ENCODE results near the gene ALAD.

The ALAD gene

DNA sequence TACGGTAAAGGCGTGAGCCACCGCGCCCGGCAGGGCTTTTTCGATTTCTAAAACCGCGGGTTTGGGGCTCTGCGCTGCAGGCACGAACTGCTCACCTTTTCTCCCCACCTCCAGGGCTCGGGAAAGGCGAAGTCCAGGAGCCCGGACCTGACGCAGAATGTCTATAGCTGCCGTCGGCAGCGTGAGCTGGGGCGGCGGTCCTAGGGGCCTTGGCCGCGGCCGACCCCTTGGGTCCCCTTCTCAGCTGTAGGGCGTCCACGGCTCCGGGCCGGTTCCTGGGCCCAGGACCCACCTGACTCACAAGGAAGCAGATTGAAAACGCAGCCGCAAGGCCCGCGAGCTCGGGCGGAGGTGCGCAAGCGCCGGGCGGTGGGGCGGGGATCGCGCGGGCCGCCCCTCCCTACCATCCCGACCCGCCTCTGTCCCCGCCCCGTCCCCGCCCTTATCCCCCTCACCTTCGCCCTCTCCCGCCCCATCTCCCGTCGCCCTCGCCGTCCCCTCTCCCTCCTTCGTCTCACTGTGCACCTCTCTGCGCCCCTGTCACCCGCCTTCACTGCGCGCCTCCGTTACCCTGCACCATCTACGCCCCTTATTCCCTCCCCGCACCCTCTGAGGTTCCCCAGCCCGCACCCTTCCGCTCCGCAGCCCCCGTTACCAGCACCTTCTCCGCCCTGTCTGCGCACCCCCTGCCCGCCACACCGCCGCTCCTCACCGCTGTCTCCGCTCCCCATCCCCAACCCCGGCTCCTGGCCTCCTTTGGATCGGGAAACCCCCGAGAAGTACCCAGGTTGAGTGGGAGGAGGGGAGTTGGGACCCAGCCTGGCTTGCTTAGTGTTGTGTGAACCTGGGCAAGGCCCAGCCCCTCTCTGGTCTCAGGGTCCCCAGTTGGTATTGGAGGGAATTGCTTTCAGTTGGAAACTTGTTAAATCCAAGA is 24.2 kb downstream of the ALAD start, which contains the start of gene HDHD3:
HDHD3 (minus strand) TSS at position 353 of the 934 bp plus-strand sequence. CDS start 2,632 bp downstream, outside the sequence.
- Histone ChIP-seq H3K27me3 (no peaks in the 10 kb centered on the region), H3K4me2 (peak within 1 kb of the TSS; percentile 82 to 92 (median 89)), H3K27ac (peak within 1 kb of the TSS; percentile 64 to 83 (median 77)), H3K9me3 (replicated peaks in 1 of 11) (no peaks in the 10 kb centered on the region), H4K20me1 (peaks cover 0 to 21% (median 0%) of the 10 kb centered on the region in 11 experiments; a peak in 5 of 22 replicates), H3K4me3 (peak within 1 kb of the TSS; percentile 81 to 92 (median 85)), H3K4me1 (peaks cover 15 to 28% (median 19%) of the 10 kb centered on the region in 10 experiments), H3K9ac (peak within 1 kb of the TSS; percentile 81 to 90 (median 87)), H3K36me3 (peaks cover 22 to 31% (median 28%) of the 10 kb centered on the region in 11 experiments)
- TF ChIP-seq Cebpa-rat (IDR thresholded peaks at IDR 0.05) = no peak

- Histone ChIP-seq H3K4me2 (peak overlapping the region; percentile 82 to 92 (median 88)), H3K4me1 (peaks cover 9 to 18% (median 13%) of the 10 kb centered on the region in 10 experiments; a peak in 19 of 20 replicates), H4K20me1 (peaks cover 0 to 21% (median 0%) of the 10 kb centered on the region in 11 experiments; a peak in 5 of 22 replicates), H3K9ac (peak overlapping the region in 8 of 11 experiments; percentile 13 to 90 (median 87); a peak in 8 of 22 replicates), H3K27ac (no peak overlapping the region), H3K9me3 (replicated peaks in 1 of 11) (no peaks in the 10 kb centered on the region), H3K36me3 (peaks cover 22 to 31% (median 28%) of the 10 kb centered on the region in 11 experiments), H3K27me3 (no peaks in the 10 kb centered on the region), H3K4me3 (peak overlapping the region; percentile 81 to 92 (median 85); a peak in 17 of 20 replicates)
- TF ChIP-seq Cebpa-rat (IDR thresholded peaks at IDR 0.05) = no peak
These were observed 25.7 kb downstream of the ALAD start for GRCh38 chr9:113375057-113376023.

DNA sequence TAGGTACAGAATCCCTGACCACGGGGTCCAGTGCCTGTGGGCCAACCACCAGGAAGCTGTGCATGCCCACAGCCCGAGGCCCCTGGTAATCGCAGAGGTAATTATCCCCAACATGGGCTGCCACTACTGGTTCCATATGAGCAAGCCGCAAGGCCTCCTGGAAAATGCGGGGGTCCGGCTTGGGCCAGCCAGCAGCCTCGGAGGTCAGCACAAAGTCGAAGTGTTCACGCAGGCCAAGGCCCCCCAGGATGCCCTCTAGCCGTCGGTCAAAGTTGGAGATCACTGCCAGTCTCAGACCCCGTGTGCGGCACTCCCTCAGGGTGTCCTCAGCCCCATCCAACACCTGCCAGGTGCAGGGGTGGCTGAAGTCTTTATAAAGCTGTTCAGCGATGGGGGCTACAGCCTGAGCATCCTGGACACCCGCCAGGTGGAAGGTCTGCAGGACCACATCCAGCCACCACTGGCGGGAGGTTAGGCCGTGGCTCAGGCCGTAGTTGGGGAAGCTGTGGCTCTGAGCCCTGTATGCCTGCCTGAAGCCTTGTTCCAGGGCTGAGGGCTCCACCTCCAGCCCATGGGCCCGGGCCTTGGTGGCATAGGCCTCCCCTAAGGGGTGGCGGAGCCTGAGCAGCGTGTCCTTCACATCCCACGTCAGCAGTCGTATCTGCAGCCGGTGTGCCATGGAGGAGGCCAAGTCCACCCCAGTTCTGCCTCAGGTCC is 27.2 kb downstream of the ALAD start:
- H3K9me3 ChIP-seq (replicated peaks in 1 of 11) = no peaks in the 10 kb centered on the region
- no peak for TF ChIP-seq Cebpa-rat (IDR thresholded peaks at IDR 0.05)
- H3K4me3 ChIP-seq = no peak overlapping the region
- no peaks in the 10 kb centered on the region for H3K27me3 ChIP-seq
- peaks cover 22 to 35% (median 29%) of the 10 kb centered on the region in 11 experiments for H3K36me3 ChIP-seq
- peaks cover 0 to 21% (median 0%) of the 10 kb centered on the region in 11 experiments; a peak in 6 of 22 replicates for H4K20me1 ChIP-seq
- H3K9ac ChIP-seq = no peak overlapping the region
- H3K4me1 ChIP-seq = peaks cover 9 to 18% (median 13%) of the 10 kb centered on the region in 10 experiments; a peak in 19 of 20 replicates
- H3K27ac ChIP-seq = no peak overlapping the region
- H3K4me2 ChIP-seq = no peak overlapping the region

GRCh38 chr9:113373256-113373655 is 27.8 kb downstream of the ALAD start:
- Histone ChIP-seq H3K9ac (no peak overlapping the region), H3K4me2 (no peak overlapping the region), H3K36me3 (peaks cover 22 to 40% (median 29%) of the 10 kb centered on the region in 11 experiments), H3K27ac (no peak overlapping the region), H4K20me1 (peaks cover 0 to 21% (median 0%) of the 10 kb centered on the region in 11 experiments; a peak in 6 of 22 replicates), H3K9me3 (replicated peaks in 1 of 11) (no peaks in the 10 kb centered on the region), H3K4me1 (peaks cover 9 to 18% (median 13%) of the 10 kb centered on the region in 10 experiments; a peak in 19 of 20 replicates), H3K4me3 (no peak overlapping the region), H3K27me3 (no peaks in the 10 kb centered on the region)
- TF ChIP-seq Cebpa-rat (IDR thresholded peaks at IDR 0.05) = no peak

GRCh38 chr9:113372059-113372458 is 29.0 kb downstream of the ALAD start:
- no peak for TF ChIP-seq Cebpa-rat (IDR thresholded peaks at IDR 0.05)
- peaks cover 22 to 42% (median 29%) of the 10 kb centered on the region in 11 experiments for H3K36me3 ChIP-seq
- H3K4me3 ChIP-seq = no peak overlapping the region
- no peak overlapping the region for H3K4me2 ChIP-seq
- no peaks in the 10 kb centered on the region for H3K9me3 ChIP-seq (replicated peaks in 1 of 11)
- H3K9ac ChIP-seq = no peak overlapping the region
- peaks cover 0 to 21% (median 0%) of the 10 kb centered on the region in 11 experiments; a peak in 6 of 22 replicates for H4K20me1 ChIP-seq
- H3K27me3 ChIP-seq = no peaks in the 10 kb centered on the region
- peaks cover 9 to 14% (median 12%) of the 10 kb centered on the region in 10 experiments; a peak in 19 of 20 replicates for H3K4me1 ChIP-seq
- H3K27ac ChIP-seq = no peak overlapping the region

GRCh38 chr9:113370806-113371325 is 30.2 kb downstream of the ALAD start:
- Histone ChIP-seq H4K20me1 (peaks cover 0 to 21% (median 0%) of the 10 kb centered on the region in 11 experiments; a peak in 6 of 22 replicates), H3K9me3 (replicated peaks in 1 of 11) (no peaks in the 10 kb centered on the region), H3K27ac (no peak overlapping the region), H3K4me3 (no peak overlapping the region), H3K27me3 (no peaks in the 10 kb centered on the region), H3K36me3 (peaks cover 22 to 42% (median 29%) of the 10 kb centered on the region in 11 experiments), H3K4me1 (peaks cover 5 to 11% (median 8%) of the 10 kb centered on the region in 10 experiments; a peak in 19 of 20 replicates), H3K9ac (no peak overlapping the region), H3K4me2 (no peak overlapping the region)
- TF ChIP-seq Cebpa-rat (IDR thresholded peaks at IDR 0.05) = no peak

DNA sequence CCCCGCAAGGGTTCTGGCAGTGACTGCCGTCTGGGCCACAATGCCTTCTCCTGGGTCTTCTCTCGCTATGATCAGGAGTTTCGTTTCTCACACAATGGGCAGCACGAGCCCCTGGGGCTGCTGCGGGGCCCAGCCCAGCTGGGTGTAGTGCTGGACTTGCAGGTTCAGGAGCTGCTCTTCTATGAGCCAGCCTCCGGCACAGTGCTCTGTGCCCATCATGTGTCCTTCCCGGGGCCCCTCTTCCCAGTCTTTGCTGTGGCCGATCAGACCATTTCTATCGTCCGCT is 31.3 kb downstream of the ALAD start:
- Histone ChIP-seq H3K27me3 (no peaks in the 10 kb centered on the region), H3K4me1 (peaks cover 0 to 13% (median 0%) of the 10 kb centered on the region in 10 experiments; a peak in 6 of 20 replicates), H3K9ac (no peak overlapping the region), H3K4me2 (no peak overlapping the region), H4K20me1 (peaks cover 0 to 14% (median 0%) of the 10 kb centered on the region in 11 experiments; a peak in 4 of 22 replicates), H3K9me3 (replicated peaks in 1 of 11) (no peaks in the 10 kb centered on the region), H3K36me3 (peaks cover 19 to 35% (median 22%) of the 10 kb centered on the region in 11 experiments), H3K27ac (no peak overlapping the region), H3K4me3 (no peak overlapping the region)
- no peak for TF ChIP-seq Cebpa-rat (IDR thresholded peaks at IDR 0.05)
